WI38 (cell line): Measurements from ENCODE around the gene ANK2.

Experiments used
- H3K4me3 ChIP-seq: 2 replicates; pipeline ENCODE4 v1.5.1; 2011; ENCODE audit warnings: low read depth, mild to moderate bottlenecking, control low read depth, low read length
- TF ChIP-seq, protein P1 (sequence below): IDR thresholded peaks from 2 replicates; pipeline ENCODE4 v1.5.1; 2012; ENCODE audit warnings: low read depth, mild to moderate bottlenecking, control low read depth, low read length

ANK2 gene

DNA sequence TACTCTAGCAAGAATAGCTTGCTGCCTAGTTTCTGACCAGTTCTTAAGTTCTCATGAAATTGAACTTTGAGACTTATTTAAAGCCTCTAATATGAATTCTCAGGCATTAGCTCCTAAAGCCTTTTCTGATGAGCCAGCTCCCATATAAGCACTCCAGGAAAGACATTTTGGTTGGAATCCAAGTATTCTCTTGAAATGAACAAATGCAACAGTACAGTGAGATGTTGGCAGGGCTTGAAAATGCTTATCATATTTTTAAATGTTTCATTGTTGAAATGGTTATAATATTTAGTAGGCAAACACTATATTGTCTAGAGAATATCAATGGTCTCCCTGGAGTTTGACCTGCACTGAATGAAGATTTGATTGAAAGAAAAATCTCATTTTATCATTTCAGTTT, 240.3 kb downstream of the ANK2 start:
- TF ChIP-seq, protein P1, sequence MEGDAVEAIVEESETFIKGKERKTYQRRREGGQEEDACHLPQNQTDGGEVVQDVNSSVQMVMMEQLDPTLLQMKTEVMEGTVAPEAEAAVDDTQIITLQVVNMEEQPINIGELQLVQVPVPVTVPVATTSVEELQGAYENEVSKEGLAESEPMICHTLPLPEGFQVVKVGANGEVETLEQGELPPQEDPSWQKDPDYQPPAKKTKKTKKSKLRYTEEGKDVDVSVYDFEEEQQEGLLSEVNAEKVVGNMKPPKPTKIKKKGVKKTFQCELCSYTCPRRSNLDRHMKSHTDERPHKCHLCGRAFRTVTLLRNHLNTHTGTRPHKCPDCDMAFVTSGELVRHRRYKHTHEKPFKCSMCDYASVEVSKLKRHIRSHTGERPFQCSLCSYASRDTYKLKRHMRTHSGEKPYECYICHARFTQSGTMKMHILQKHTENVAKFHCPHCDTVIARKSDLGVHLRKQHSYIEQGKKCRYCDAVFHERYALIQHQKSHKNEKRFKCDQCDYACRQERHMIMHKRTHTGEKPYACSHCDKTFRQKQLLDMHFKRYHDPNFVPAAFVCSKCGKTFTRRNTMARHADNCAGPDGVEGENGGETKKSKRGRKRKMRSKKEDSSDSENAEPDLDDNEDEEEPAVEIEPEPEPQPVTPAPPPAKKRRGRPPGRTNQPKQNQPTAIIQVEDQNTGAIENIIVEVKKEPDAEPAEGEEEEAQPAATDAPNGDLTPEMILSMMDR = no peak
- H3K4me3 ChIP-seq = no peak overlapping the region

- H3K4me3 ChIP-seq = no peak overlapping the region
- TF ChIP-seq, protein P1 = no peak
Observed at GRCh38 chr4:113290666-113291065, 241.2 kb downstream of the ANK2 start.

- TF ChIP-seq, protein P1 = no peak
- H3K4me3 ChIP-seq = peak overlapping the region; percentile 24
Observed at GRCh38 chr4:113292371-113293042, 243.1 kb downstream of the ANK2 start.

- TF ChIP-seq, protein P1 = no peak
- peak overlapping the region; percentile 24 for H3K4me3 ChIP-seq
Observed at GRCh38 chr4:113293043-113293560, 243.6 kb downstream of the ANK2 start.

GRCh38 chr4:113293674-113294073, 244.2 kb downstream of the ANK2 start:
- H3K4me3 ChIP-seq = peak overlapping the region; percentile 24
- TF ChIP-seq, protein P1 = no peak

- TF ChIP-seq, protein P1 = no peak
- H3K4me3 ChIP-seq = no peak overlapping the region
Observed at GRCh38 chr4:113294908-113295307, 245.5 kb downstream of the ANK2 start.

DNA sequence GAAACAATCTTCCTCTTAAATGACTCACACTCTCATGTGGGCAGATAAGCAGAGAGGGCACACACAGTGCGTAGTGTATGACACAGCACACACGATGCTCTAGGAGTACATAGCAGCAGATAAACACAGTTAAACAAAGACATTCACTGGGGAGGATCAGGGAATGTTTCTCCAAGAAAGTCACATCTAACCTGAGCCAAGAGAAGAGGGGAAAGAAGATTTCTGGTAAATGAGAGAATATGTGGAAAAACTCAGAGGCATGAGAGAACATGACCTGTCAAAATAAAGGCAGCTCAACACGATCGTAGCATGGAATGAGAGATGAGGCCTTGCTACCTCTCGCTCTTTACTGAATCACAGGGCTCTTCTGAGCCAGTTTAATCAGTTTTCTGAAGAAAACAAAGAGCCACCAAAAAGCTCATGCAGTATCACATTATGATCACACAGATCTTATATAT, 251.0 kb downstream of the ANK2 start:
- H3K4me3 ChIP-seq = no peak overlapping the region
- TF ChIP-seq, protein P1 = no peak
